GM12874 (cell line): ENCODE results near the gene ABCB6.

Experiments used
- CTCF ChIP-seq: IDR thresholded peaks from 2 replicates; pipeline ENCODE4 v1.5.1; 2011; ENCODE audit warnings: low read depth, mild to moderate bottlenecking, control low read depth, low read length, moderate library complexity; ENCODE audit not compliant: insufficient read depth

Gene ABCB6

GRCh38 chr2:219243291-219243761, 24.6 kb upstream of the ABCB6 start:
- TF ChIP-seq CTCF, result no peak

GRCh38 chr2:219234331-219234730, 15.6 kb upstream of the ABCB6 start:
- TF ChIP-seq CTCF, result no peak

- TF ChIP-seq CTCF, result no peak
Observed at GRCh38 chr2:219230059-219230540, 11.3 kb upstream of the ABCB6 start.

GRCh38 chr2:219229305-219230058, 10.7 kb upstream of the ABCB6 start, which contains the start of the genes ANKZF1 and ATG9A:
Gene ANKZF1 (plus strand): TSS chr2:219229806. CDS start chr2:219230258, 452 bp downstream.
Gene ATG9A (minus strand): TSS chr2:219229636. CDS start chr2:219228024, 1,612 bp downstream.
- no peak for TF ChIP-seq CTCF

GRCh38 chr2:219228911-219229304, 10.2 kb upstream of the ABCB6 start:
- TF ChIP-seq CTCF, result no peak

- TF ChIP-seq CTCF, result no peak
Observed at GRCh38 chr2:219228041-219228910, 9.5 kb upstream of the ABCB6 start.

GRCh38 chr2:219225350-219225749, 6.6 kb upstream of the ABCB6 start:
- TF ChIP-seq CTCF, result no peak
